ENCODE results near the gene MTOR.
A peak's percentile ranks its signal among the peaks of the same experiment; 100 is the strongest.
"Not testable (repeated sequence)": the region's sequence is repeated elsewhere in the genome, so short reads cannot be mapped to it uniquely, and the experiment has no call there.

Gene MTOR

DNA sequence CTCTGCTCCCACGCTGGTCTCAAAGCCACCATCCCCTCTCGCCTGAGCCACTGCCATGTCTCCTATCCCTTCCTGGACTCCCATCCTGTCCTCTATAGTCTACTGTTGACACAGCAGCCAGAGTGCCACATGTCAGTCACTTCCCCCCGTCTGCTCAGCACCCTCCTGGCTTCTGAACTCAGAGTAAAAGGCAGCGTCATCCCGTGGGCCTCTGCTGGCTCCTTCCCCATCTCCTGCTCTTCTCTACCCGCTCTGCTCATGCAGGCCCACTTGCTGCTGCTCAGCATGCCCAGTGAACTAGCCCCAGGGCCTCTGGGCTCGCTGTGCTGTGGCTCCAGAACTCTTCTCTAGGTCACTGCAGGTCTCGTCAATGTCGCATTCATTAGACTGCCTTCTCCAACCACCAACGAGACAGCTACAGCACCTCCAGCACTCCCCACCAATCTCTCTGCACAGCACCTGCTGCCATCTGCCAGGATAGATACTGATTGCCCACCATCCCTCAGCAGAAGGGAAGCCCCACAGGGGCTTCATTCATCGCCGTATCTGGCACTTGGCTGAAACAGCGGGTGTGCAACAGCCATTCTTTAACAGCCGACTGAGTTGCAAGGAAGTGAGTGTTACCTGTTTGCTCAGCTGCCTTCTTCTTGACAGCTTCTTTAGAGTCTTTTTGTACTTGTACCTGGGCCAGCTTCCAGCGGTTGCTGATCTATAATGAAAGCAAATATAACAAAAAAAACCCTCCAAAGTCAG is 190.7 kb downstream of the MTOR start:
- DNase-seq (ENCODE audit: low read depth, low spot score), result no peak
- H3K27ac ChIP-seq, result no peak overlapping the region

- no peak for DNase-seq (ENCODE audit: low read depth, low spot score)
- H3K27ac ChIP-seq, result no peak overlapping the region
These were observed 191.5 kb downstream of the MTOR start for GRCh38 chr1:11070876-11071275.

DNA sequence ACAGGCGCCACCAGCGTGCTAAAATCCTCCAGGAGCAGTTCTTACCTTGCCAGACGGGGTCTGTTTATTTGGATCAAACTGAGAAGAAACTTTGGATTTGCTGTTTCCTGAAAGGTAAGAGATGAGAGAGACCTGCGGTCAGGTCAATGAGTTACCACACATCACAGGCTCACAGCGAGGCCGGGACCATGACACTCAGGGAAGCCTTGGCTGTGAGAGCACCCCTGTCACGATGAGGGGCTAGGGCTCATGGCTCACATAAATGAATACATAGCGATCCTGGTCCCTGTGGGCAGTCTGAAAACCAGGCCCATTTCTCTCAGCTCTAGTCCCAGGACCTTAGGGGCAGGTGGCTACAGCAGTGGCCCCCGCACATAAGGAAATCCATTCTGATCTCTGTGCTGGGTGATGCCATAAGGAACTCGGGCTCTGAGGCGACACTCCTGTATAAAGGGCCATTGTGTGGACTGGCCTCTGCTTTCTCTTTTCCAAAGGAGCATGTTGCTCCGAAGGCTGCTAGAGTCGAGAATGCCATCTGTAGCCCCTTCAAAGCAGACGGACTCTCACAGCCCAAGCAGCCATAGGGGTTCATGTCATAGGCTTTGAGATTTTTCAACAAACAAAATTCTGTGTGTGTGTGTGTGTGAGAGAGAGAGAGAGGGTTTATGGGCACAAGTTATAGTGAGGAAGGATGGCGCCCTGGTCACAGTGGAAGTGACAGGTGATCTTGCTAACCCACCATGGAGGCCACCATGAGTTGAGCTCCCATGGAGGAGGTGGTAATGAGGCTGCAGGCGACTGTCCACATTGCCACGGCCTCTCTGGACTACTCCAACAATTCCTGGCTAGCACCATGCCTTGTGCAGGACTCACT is 193.5 kb downstream of the MTOR start:
- DNase-seq (ENCODE audit: low read depth, low spot score), result no peak
- H3K27ac ChIP-seq, result no peak overlapping the region

- no peak for DNase-seq (ENCODE audit: low read depth, low spot score)
- no peak overlapping the region for H3K27ac ChIP-seq
These were observed 194.4 kb downstream of the MTOR start for GRCh38 chr1:11067716-11068599.

- DNase-seq (ENCODE audit: low read depth, low spot score), result no peak
- no peak overlapping the region for H3K27ac ChIP-seq
These were observed 196.6 kb downstream of the MTOR start for GRCh38 chr1:11065796-11066195.

DNA sequence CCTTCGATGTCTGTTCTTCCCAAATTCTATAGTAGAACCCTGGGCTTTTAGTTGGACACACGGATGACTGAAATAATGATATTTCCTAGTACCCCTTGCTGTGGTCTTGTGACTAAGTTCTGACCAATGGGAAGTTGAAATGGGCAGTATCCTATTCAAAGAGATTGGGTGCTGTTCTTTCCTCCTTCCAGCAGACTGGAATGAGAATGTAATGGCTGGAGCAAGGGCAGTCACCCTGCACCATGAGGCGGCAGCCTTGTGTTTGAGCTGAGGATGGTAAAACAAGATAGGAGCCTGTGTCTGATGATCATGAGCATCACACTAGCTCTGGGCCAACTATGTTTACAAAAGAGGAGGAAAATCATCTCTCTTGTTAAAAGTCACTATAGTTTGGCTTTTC is 197.4 kb downstream of the MTOR start:
- H3K27ac ChIP-seq, result no peak overlapping the region
- no peak for DNase-seq (ENCODE audit: low read depth, low spot score)

GRCh38 chr1:11063937-11064537 is 198.3 kb downstream of the MTOR start:
- H3K27ac ChIP-seq; DNase-seq (ENCODE audit: low read depth, low spot score): not testable (repeated sequence)

DNA sequence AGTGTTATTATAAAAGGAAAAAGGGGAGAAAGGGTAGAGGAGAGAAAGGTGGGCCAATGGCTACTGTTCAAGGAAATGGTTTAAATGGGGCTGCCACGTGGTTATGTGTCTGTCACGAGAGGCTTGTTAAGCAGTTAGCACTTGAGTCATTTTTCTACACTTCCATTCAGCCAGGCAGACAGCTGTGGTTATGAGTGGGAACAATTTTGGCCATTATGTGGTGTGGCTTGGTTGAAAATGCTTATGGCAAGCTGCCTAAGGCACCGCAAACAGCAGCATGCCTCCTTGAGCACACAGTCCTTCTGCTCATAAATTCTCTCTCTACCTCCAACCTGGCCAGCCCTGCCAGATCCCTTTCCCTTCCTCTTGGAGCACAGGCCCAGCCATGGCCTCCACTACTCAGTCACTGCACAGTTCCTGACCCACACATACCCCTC is 199.4 kb downstream of the MTOR start:
- no peak for DNase-seq (ENCODE audit: low read depth, low spot score)
- H3K27ac ChIP-seq, result no peak overlapping the region

DNA sequence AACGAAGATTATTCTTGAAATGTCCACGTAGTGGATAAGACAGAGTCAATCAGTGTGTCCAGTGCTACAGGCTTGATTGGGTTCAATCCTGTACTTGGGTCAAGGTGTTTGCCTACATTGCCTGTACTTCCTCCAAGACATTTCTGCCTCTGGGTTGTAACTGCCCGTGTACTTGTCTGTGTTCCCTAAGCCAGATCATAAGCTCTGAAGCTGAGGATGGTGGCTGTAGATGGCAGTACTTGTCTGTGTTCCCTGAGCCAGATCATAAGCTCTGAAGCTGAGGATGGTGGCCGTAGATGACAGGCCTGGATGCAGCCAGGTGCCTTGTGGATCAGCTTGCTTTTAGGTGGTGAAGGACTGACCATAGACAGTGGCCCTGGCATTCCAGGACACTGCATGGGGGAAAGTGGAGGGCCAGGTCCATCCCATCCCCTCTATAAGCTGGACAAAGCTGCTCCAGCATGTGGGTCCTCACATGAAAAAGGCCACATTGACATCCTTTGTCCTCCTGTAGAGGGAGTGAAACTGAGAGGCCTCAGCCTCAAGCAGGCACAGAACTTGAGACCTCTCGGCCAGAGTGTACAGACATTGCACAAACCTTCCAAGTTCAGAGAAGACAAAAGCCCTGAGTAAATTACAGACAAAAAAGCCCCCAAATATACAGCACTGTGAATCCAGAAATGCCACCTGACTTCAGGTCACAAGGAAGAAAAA is 200.5 kb downstream of the MTOR start:
- no peak for DNase-seq (ENCODE audit: low read depth, low spot score)
- H3K27ac ChIP-seq, result no peak overlapping the region

- DNase-seq (ENCODE audit: low read depth, low spot score), result peak; percentile 50
- peak within 1 kb of the TSS; percentile 43 for H3K27ac ChIP-seq
These were observed 202.2 kb downstream of the MTOR start, which contains the start of gene SRM for GRCh38 chr1:11059968-11060830. TSS of gene SRM (minus strand) at chr1:11060018. CDS start at chr1:11059943, 75 bp downstream.

DNA sequence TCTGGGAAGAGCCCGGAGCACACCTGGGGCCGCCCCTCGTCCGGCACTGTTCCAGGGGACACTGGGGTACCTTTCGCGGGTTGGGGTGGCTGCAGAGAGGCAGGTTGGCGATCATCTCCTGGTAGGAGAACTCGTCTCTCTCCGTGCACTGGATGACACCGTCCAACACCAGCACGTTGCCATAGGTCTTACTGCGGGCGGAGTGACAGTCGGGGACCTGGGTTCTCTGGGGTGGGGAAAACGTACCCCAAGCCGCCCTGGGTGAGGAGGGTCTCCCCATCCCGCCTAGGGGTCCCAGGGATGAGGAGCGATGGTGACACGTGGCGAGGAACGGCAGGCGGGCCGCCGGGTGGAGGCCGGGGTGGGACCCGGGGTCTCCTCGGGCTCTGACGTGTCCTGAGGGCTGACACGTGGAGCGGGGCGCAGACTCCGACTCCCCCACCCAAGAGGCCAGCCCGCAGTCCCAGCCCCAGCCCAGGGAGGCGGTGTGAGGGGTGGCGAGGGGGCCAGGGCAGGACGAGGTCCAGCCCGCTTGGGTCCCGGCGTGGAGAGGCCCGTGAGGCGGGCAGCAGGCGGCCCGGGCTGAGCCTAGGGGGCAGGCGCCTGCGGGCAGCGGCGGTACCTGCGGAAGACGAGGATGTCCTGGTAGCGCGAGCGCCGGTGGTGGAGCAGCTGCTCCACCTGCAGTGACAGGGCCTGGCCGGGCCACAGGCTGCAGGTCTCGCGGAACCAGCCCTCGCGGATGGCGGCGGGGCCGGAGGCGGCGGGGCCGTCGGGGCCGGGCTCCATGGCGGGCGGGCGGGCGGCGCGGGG is 203.0 kb downstream of the MTOR start:
- DNase-seq (ENCODE audit: low read depth, low spot score), result no peak

DNA sequence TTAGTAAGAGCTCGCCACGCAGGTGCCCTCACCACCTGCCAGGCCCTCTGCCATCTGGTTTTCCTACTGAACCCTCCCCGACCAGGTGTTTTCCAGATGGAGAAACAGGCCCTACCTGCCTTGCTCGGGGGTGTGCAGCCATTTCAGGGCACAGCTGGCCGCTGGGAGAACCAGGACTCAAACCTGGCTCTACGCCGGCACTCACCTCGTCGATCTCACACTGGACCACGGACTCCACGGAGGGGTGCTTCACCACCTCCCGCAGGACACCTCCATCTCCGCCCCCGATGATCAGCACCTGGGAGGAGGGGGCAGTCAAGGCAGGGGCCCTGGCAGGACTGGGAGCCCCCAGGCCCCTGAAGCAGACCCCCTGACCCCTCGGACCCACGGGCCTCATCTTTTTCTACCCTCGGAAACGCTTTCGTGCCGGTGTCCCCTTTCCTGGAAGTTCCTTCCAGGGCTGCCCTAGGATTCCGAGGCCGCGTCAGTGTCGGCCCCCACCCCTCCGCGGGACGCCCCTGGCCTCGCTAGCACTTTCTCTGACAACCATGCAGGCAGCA is 203.7 kb downstream of the MTOR start:
- no peak for DNase-seq (ENCODE audit: low read depth, low spot score)
- no peak overlapping the region for H3K27ac ChIP-seq

More for the DNA sequence above, 203.0 kb downstream of the MTOR start:
- H3K27ac ChIP-seq, result no peak overlapping the region

DNA sequence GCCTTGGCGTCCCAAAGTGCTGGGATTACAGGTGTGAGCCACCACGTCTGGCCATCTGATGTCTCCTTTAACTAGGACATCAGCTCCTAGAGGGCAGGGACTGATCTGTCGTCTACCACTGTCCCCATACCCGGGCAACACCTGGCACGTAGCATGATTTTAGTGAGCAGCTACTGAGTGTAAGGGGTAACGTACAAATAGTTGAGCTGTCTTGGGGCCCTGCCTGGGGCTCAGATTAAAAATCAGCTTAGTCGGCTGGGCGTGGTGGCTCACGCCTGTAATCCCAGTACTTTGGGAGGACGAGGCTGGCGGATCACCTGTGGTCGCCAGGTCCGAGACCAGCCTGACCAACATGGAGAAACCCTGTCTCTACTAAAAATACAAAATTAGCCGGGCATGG is 204.3 kb downstream of the MTOR start:
- DNase-seq (ENCODE audit: low read depth, low spot score), result no peak
- no peak overlapping the region for H3K27ac ChIP-seq

DNA sequence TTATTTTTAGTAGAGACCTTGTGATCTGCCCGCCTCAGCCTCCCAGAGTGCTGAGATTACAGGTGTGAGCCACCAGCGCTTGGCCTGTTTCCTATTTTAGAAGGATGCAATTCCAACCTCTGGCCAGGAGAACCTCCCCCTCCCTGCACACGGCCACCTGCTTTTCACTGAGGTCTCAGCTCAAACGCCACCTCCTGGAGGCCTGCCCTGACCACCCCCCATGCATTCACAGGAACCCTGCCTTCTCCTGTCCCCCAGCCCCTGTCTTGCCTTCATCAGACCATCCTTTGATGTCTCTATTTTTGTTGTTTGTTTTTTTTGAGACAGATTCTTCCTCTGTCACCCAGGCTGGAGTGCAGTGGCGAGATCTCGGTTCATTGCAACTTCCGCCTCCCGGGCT is 204.9 kb downstream of the MTOR start:
- H3K27ac ChIP-seq, result no peak overlapping the region
- no peak for DNase-seq (ENCODE audit: low read depth, low spot score)
